Measurements from ENCODE around the gene SUPT7L. TPM values are rescaled to one million over a fixed set of nuclear protein-coding genes. Genes with fewer than 3 reads are reported as not detected.

Gene SUPT7L
- total RNA-seq = 14.8 and 27.6 TPM in 2 replicates

GRCh38 chr2:27663285-27664153 lies at the start of gene SUPT7L, which contains the start of gene SLC4A1AP:
Gene SUPT7L, minus strand, starts transcription at chr2:27663614. Its CDS starts 1,422 bp downstream, at chr2:27662192.
Gene SLC4A1AP, plus strand, starts transcription at chr2:27663889. Its CDS starts 26 bp downstream, at chr2:27663915.
- peak; percentile 87 for DNase-seq

- no peak for DNase-seq
Observed at GRCh38 chr2:27713201-27713600, 49.8 kb upstream of the SUPT7L start.

- no peak for DNase-seq
Observed at GRCh38 chr2:27712522-27712921, 49.1 kb upstream of the SUPT7L start.

- DNase-seq = no peak
Observed at GRCh38 chr2:27711804-27712203, 48.4 kb upstream of the SUPT7L start.

GRCh38 chr2:27710640-27711430 lies 47.4 kb upstream of the SUPT7L start:
- peak; percentile 55 for DNase-seq

- no peak for DNase-seq
Observed at GRCh38 chr2:27709960-27710575, 46.7 kb upstream of the SUPT7L start.

GRCh38 chr2:27709326-27709725 lies 45.9 kb upstream of the SUPT7L start:
- DNase-seq = no peak

GRCh38 chr2:27708666-27709065 lies 45.3 kb upstream of the SUPT7L start:
- DNase-seq = no peak

- no peak for DNase-seq
Observed at GRCh38 chr2:27708257-27708654, 44.8 kb upstream of the SUPT7L start.

- DNase-seq = no peak
Observed at GRCh38 chr2:27707462-27708256, 44.2 kb upstream of the SUPT7L start.

- peak; percentile 95 for DNase-seq
Observed at GRCh38 chr2:27705851-27706622, 42.6 kb upstream of the SUPT7L start.

GRCh38 chr2:27704342-27704876 lies 41.0 kb upstream of the SUPT7L start:
- DNase-seq = no peak

GRCh38 chr2:27703638-27704341 lies 40.4 kb upstream of the SUPT7L start:
- DNase-seq = peak; percentile 94

GRCh38 chr2:27702302-27702701 lies 38.9 kb upstream of the SUPT7L start:
- no peak for DNase-seq

GRCh38 chr2:27701676-27702075 lies 38.3 kb upstream of the SUPT7L start:
- no peak for DNase-seq

- DNase-seq = no peak
Observed at GRCh38 chr2:27697660-27698059, 34.2 kb upstream of the SUPT7L start.

- DNase-seq = no peak
Observed at GRCh38 chr2:27690052-27690451, 26.6 kb upstream of the SUPT7L start.

GRCh38 chr2:27689424-27689823 lies 26.0 kb upstream of the SUPT7L start:
- DNase-seq = no peak

GRCh38 chr2:27687232-27687631 lies 23.8 kb upstream of the SUPT7L start:
- DNase-seq = no peak

- DNase-seq = no peak
Observed at GRCh38 chr2:27685577-27685976, 22.2 kb upstream of the SUPT7L start.

Data from dermis blood vessel endothelial cell (primary cell).